HG02642 (cell line): ENCODE results near the gene ACSS1.
A peak's percentile ranks its signal among the peaks of the same experiment; 100 is the strongest.

ENCODE experiments used
- ATAC-seq: cut with Tn5 transposase; IDR thresholded peaks from one replicate; pipeline ENCODE4 v1.9.1; 2021; ENCODE audit warnings: mild to moderate bottlenecking; ENCODE audit not compliant: unreplicated experiment, poor library complexity

Gene ACSS1

GRCh38 chr20:25048519-25048952, 9.4 kb downstream of the ACSS1 start:
- no peak for ATAC-seq

- ATAC-seq: no peak
These were observed 10.2 kb downstream of the ACSS1 start for GRCh38 chr20:25047766-25048165.

- no peak for ATAC-seq
These were observed 10.9 kb downstream of the ACSS1 start for GRCh38 chr20:25046736-25047666.

GRCh38 chr20:25046181-25046641, 11.7 kb downstream of the ACSS1 start:
- no peak for ATAC-seq

- no peak for ATAC-seq
These were observed 12.6 kb downstream of the ACSS1 start for GRCh38 chr20:25045343-25045712.

- ATAC-seq: no peak
These were observed 13.1 kb downstream of the ACSS1 start for GRCh38 chr20:25044660-25045342.

- ATAC-seq: no peak
These were observed 13.7 kb downstream of the ACSS1 start for GRCh38 chr20:25044261-25044560.

GRCh38 chr20:25043499-25044260, 14.3 kb downstream of the ACSS1 start:
- ATAC-seq: no peak

- peak; percentile 93 for ATAC-seq
These were observed 15.1 kb downstream of the ACSS1 start for GRCh38 chr20:25042531-25043498.

GRCh38 chr20:25041813-25042530, 16.0 kb downstream of the ACSS1 start:
- ATAC-seq: no peak

GRCh38 chr20:25040438-25040831, 17.5 kb downstream of the ACSS1 start:
- ATAC-seq: no peak

- ATAC-seq: no peak
These were observed 18.1 kb downstream of the ACSS1 start for GRCh38 chr20:25039697-25040437.

GRCh38 chr20:25038591-25039015, 19.3 kb downstream of the ACSS1 start:
- no peak for ATAC-seq

- no peak for ATAC-seq
These were observed 19.9 kb downstream of the ACSS1 start for GRCh38 chr20:25038103-25038410.

- ATAC-seq: no peak
These were observed 20.4 kb downstream of the ACSS1 start for GRCh38 chr20:25037288-25038102.

GRCh38 chr20:25036331-25036936, 21.5 kb downstream of the ACSS1 start:
- no peak for ATAC-seq

GRCh38 chr20:25035921-25036320, 22.0 kb downstream of the ACSS1 start:
- no peak for ATAC-seq
